Cerebellar cortex (tissue), 1 donor: ENCODE data around the gene TSPAN12.
"Not testable (repeated sequence)": the region's sequence is repeated elsewhere in the genome, so short reads cannot be mapped to it uniquely, and the experiment has no call there.

Experiments used
- DNase-seq: peaks from one replicate; pipeline ENCODE4 v3.0.0-alpha.2; 2015; ENCODE audit warnings: low spot score

TSPAN12 gene

DNA sequence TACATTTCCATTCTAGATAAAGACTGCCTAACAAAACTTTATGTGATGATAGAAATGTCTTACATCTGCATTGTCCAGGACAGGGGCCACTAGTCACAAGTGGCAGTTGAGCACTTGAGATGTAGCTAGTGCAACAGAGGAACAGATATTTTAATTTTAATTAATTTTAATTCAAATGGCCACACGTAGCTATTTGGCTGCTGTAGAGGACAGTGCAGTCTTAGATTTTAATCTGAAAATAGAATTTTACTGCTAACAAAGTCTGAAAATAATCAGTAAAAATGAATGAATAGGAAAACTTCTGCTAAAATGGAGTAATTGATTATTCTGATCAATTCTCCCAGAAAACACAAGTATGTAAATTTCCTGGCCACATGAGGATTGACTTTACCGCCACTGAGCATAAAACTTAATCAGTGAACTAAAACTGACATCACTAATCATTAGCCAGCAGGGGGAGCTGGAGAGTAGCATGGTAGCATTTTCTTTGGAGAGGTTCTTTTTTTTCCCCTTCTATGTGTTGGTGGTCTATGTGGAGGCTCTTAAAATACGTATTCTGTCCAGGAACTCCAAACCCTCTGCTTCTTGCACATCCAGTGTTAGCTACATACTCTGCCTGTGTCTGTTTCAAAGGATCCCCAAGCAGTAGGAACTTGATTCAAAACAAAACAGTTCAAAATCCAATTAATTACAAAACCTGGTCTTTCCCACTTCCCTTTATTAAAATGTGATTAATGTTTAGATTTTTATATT lies 52.1 kb downstream of the TSPAN12 start:
- DNase-seq: peak; percentile 54

DNA sequence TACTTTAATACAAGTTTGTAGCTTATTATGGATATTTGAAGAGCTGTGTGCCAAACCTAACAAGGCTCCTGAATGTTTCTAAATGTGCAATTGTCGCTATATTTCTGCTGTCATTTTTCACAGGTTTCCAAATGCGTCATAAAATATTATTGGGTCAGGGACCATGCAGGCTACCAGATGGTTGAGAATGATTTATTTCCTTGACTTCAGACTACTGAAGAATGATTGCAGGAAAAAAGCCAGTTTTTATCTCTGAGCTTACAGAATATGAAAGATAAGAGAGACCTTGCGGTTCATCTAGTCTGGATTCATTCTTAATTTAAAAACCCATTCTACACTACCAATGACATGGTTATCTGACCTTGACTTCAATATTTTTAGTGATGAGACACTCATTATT lies 55.2 kb downstream of the TSPAN12 start:
- DNase-seq: peak; percentile 67

DNA sequence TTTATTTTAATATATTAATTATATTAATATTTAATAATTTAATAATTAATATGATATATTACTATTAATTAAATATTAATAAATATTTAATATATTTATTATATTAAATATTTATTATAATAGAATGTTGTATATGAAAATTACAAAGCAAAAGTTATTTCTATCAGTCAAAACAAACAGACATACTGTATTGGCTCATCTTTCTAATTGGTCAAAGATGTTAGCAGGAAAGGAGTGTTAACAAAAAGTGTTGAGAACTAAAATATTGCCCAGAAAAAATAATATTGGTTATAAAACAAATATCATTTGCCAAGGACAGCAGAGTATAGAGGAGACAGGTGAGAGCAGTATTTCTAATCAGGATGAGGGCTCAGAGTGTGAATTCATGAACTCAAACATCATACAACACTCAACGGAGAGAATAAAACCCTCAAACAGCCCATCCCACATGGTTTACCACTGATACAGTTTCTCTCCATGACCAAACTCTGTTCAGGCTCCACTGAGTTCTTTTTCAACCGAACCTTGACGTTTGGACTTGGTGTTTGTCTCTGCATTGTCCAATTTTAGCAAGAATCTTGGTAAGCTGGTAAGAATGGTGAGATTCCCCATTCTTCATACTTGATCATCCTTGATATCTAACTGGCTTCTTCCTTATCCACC lies 58.0 kb downstream of the TSPAN12 start:
- no peak for DNase-seq

DNA sequence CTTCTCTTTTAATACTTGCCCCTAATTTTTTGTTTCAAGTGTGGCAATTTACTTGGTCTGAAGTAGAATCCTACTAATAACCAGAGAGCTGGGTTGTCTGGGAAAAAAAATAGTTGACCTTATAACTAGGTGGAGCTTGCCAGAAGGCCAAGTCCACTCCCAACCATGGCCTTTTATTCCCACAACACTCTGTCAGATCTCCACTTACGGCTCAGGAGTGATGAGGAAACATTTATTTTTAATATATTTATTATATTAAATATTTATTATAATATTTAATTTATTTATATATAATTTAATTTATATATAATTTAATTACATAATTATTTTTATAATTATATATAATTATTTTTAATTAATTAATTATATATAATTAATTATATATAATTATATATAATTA lies 58.8 kb downstream of the TSPAN12 start:
- no peak for DNase-seq

DNA sequence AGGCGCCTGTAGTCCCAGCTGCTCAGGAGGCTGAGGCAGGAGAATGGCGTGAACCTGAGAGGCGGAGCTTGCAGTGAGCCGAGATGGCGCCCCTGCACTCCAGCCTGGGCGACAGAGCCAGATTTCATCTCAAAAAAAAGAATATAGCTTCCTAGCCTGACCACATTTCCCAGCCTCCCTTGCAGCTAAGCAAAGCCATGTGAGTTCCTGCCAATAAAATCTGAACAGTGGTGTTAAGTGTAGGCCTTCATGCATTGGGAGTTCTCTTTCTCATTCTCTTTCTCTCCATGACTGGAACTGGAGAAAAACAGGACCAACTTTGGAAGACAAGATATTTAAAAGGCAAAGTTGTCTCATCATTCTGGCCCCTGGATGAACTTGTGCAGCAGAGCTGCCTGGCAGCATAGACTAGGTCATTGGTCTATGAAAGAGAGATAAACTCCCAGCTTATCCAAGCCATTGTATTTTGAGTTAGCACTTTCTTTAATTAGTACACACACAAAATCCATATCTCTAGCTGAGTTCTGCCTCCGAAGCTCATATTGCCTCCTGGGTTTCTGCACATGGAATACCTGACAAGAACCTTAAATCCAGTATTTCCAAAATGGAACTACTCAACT lies 60.8 kb downstream of the TSPAN12 start:
- DNase-seq: no peak

DNA sequence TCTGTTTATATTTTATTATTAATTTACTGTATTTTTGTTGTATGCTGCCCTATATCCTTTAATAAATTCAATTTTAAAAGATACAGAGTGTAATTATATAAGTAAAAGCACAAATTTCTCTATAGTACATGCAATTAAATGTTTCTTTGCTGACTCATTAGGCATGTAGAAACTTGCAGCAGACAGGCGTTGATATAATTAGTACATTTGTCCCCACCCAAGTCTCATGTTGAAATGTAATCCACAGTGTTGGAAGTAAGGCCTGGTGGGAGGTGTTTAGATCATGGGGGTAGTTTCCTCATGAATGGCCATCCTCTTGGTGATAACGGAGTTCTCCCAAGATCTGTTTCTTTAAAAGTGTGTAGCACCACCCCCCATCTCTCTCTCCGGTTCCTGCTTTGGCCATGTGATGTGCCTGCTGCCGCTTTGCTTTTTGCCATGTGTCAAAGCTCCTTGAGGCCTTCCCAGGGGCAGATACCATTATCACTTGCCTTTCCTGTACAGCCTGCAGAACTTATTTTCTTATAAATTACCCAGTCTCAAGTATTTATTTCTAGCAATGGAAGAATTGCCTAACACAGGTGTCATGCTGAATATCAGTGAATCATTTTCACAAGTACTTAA lies 63.7 kb downstream of the TSPAN12 start:
- DNase-seq: no peak

DNA sequence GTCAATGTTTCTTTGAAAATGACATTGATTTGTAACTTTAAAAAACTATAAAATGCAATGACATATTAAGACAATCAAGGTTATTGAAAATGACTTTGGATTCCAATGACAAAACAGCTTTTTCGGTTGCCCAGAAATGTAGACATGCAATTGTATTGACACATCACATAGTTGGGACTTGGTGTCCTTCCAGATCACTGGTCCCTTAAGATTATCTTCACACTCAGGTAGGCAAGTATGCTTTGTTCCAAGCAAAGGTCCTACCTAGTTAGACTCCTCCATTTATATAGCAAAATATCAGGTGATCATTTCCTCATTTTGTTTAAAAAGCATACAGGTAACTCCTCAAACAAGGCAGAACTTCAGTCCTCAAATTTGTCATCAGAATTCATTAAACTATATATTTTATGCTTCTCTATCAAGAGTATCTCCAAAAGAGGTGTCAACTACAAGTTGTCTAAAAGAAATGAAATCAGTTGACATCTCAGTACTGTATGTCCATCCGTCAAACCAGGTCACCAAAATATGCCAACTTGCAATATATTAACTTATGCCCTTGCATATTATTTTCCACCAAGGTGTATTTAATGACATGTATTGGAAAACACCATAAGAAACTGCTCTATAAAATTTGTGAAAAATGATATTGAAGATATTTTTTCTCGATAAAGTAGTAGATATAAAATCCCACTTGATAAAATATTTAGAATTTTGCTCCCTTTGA lies 64.6 kb downstream of the TSPAN12 start:
- no peak for DNase-seq

DNA sequence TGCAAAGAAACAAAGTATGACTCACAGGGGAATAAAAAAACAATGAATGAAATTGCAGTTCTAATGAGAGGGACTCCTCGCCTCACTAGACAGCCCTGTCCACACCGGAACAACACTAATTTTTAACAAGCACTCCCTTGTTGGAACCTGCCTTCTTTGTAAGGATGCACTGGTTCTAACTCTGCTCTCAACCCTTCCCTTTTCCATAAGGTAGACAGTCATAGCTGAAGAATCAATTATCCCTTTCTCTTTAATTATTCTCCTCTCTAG lies 65.1 kb downstream of the TSPAN12 start:
- DNase-seq: no peak

DNA sequence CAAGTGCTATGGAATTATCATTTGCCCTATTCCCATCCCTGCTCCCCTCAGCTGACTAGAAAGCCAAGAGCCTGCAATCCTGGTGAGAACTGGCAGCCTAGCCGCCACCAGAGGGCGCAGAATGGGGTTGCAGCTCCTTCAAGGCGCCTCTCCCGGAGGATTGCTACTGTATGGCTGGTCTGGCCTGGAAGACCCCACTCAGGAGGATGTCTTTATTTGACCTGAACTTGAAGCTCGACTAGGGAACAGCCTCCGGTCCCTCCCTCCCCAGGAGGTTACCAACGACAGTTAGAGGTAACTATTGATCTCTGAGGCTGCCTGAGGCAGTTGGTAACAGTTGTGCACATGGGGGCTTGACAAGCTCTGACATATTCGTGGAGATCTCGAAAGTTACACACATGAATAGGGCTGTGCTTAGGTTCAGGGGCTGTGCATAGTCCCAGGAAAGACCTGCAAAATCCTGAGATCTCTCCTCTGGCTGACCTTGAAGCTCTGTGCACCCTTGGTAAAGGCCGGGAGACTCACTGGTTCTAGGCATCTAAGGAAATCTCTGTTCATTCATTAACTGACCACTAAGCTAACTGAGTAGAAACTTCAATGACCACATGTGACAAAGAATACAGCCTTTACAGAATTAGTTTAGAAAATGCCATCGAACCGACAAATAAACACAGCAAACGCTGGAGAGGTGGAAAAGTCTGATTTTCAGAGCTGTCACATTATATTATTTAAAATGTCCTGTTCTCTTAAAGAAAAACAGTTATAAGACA lies 65.7 kb downstream of the TSPAN12 start:
- peak; percentile 50 for DNase-seq

DNA sequence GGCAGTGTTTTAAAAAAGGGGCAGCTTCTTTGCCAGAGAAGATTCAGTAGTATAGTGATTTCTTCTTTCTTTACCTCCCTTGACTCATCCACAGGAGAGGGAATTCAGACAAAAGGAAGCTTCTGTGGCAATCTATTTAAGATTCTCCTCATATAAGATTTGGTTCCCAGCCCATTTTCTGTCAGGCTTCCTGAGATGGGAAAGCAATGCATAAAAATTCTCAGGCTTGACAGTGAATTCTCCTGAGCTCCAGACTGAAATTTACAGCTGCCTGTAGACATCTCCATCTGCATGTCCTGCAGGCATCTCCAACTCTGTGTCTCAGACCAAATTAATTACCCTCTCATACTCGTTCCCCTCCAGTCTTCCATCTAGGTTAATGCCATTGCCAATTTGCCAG lies 72.8 kb downstream of the TSPAN12 start:
- DNase-seq: peak; percentile 23

DNA sequence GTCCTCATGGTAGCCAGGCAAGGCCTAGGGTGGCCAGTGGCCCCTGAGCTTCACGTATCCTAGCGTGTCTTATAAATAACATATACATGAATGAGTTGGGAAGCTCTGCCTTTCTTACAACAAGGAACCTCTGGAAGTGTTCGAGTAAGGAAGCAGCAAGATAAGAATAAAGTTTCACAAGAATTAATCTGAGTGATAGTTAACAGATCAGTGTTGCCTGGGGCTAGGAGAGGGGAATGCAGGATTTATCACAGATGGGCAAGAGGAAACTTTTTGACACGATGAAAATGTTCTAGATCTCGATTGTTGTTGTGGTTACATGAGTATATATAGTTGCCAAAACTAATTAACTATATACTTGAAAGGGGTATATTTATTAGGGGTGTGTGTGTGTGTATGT lies 74.2 kb downstream of the TSPAN12 start:
- no peak for DNase-seq

DNA sequence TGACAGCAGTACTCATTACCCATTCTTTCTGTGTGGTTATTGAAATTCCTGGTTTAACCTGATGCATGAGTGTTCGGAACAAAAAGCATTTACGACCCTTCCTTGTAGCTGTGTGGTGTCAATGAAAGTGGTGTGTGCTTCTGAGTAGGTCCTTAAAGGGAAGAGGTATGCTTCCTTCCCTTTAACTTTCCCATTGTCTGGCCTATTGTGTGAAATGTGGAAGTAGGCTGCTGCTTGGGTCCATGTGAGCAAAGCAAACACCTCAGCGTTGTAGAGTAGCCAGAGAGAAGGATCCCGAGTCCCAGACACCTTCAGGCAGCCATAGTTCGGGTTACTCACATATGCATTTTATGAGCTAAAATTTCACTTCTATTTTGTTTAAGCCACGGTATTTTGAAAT lies 74.7 kb downstream of the TSPAN12 start:
- DNase-seq: no peak

DNA sequence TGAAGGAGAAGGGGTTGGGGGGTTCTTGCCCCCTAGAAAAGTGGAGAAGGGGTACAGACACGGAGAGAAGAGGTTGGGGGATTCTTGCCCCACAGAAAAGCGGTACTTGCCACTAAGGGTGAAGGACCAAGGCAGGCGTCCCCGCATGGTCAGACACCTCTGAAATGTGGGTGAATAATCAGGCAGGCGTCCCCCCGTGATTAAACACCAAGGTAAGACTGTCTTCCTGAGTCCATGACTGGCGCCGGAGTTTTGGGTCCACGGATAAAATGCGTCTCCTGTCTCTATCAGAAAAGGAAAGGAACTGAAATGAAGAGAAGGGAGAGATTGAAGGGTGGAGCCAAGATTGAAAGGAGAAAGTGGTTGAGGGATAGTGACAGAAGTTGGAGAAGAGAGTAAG lies 76.0 kb downstream of the TSPAN12 start:
- not testable (repeated sequence) for DNase-seq

DNA sequence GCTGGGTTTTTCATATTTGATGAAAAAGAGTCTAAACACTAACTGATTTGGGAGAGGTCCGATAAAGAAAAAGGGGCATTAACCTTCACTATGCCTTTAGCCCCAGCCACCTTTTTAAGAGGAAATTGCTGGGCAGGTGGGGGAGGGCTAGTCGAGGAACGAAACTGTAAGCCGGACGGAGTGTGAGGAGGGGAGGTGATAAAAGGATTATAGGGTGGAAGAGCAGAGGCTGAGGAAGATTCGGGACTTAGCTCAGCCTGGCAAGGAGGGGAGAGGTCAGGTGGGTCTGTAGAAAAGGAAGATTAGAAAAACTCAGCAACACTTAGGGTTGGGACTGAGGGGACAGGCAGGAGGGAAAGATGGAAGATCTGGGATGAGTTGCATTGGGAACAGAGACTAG lies 77.0 kb downstream of the TSPAN12 start:
- DNase-seq: no peak

DNA sequence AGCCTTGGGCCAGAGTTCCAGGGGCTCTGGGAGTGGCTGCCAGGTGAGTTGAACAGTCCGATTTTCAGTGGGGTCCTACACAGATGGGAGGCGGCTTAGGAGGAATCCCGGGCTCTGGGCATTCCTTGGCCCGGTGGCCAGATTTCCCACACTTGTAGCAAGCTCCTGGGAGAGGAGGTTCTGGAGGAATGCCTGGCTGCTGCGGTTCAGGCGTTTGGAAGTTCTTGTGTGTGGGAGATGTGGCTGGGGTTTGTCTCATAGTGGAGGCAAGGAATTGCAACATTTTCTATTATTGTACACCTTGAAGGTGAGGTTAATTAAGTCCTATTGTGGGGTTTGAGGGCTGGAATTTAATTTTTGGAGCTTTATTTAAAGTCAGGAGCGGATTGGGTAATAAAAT lies 77.5 kb downstream of the TSPAN12 start:
- not testable (repeated sequence) for DNase-seq

DNA sequence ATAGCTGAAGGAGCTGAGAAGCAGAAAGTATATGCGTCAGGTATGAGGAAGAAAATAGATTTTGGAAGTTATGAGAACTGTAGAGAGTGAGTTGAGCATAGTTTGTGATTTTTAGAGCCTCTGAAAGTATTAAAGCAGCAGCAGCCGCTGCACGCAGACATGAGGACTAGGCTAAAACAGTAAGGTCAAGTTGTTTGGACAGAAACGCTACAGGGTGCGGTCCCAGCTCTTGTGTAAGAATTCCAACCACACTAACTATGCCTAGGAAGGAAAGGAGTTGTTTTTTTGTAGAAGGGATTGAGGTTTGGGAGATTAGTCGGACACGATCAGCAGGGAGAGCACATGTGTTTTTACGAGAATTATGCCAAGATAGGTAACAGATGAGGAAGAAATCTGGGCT lies 78.9 kb downstream of the TSPAN12 start:
- not testable (repeated sequence) for DNase-seq

DNA sequence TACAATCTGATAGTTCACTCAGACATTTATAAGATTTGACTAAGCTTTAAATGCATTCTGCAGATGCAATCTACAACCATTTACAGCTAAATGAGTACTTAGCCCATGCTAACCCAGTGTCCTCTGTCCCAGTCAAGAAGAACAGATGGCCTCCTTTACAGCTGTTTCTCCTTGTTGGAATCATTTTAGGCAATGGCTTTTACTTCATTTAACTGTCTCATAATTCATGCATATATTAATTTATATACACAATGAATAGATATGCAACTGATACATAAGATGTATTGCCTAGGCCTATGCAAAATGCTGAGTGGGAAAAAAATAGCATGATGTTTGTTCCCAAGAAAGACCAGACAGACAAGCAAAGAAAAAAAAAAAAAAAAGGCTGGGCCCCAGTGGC lies 82.2 kb downstream of the TSPAN12 start:
- no peak for DNase-seq

DNA sequence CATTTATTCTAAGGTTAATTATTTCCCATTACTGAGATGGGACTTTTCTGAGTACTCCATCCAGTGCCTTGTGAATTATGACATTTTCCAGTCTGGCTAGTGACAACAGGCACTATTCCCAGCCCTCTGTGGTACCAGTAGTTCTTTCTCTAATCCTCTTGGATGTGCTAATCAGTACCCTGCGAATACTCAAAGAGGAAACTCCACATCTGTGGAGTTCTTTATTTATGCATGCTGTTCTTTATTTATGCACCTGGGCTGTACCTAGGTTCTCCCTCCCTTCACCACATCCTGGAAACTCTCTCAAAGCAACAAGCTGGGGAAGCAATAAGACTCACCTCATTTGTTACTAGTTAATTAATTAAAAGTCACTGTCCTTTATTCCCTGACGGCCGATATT lies 83.5 kb downstream of the TSPAN12 start:
- no peak for DNase-seq

DNA sequence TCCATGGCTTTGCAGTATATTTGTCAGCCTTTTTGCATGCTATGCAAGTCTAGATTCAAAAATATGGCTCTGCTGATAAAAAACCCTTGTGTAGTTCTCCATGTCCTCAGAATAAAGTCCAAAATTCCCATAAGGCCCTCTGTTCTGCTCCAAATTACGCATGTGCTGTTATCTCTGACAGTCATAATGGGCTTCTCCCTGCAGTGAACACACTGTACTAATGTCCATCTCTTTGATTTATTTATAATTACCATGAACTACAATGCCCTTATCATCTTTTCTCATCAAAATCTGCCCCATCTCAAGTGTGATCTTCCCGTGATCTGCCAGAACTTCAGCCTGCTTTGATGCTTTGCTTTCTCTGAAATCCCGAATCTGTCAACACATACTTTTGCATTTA lies 87.7 kb downstream of the TSPAN12 start:
- no peak for DNase-seq

DNA sequence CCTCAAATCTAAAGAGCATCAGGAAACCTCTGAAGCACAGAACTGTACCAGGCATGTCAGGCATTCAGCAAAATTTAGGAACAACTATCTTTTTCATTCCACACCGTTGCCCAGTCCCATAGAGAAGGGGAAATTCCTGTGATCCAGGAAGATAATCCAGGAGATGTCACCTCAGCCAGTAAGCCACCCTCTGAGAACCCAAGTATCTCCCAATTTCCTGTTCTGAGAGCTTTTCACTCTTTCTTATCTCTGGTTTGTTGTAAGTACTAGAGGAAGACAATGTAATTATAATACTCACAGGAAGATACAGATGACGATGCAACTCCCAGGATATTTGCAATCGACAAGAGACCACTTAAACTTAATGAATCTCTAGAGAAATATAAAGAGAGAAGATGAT lies 97.1 kb downstream of the TSPAN12 start:
- DNase-seq: no peak

DNA sequence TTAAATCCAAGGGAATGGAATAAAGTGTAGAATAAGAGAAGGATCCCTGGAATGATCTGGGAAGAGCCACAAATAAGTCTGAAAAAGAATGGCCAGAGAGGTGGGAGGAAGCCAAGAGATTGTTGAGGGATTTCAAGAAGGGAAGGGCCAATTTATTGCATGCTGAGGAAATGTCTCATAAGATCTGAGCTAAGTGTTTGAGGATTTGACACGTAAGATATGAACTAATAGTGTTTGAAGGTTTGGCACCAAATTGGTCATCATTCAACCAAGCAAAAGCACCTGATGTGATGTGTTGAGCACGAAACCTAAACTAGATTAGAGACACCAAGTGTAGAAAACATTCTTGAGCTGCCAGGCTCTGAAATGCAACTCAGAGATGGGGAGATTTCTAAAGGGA lies 97.9 kb downstream of the TSPAN12 start:
- DNase-seq: no peak

DNA sequence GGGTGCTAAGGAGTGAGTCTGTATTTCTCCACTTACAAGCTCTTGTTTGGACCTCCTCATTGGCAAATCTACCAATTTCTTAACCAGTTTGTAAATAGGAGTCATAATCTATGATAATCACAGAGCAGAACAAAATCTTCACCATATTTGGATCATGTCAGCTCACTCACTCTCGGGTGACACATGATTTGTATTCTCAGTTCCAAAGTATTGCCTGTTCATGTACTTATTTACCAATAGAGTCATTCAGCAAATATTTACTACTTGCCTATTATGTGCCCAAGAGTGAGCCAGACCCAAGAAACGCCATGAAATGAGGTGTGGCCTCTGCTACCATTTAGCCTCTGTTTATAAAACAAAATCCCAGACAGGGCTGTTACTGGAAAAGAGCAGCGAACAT lies 114.8 kb downstream of the TSPAN12 start:
- DNase-seq: peak; percentile 29
